ENCODE measurements around the gene CHAD.

GRCh38 chr17:50473901-50474300, 5.2 kb upstream of the CHAD start:
- TF ChIP-seq CTCF (IDR thresholded peaks at IDR 0.05) (no peak), EZH2 (IDR thresholded peaks at IDR 0.05; ENCODE audit: borderline replicate concordance, insufficient read depth, low read depth, low read length, poor library complexity, severe bottlenecking) (no peak)
